SJSA1 (cell line): ENCODE results near the gene ENOX1. TPM values are rescaled to one million over a fixed set of nuclear protein-coding genes. Genes with fewer than 3 reads are reported as not detected.

Source experiments
- DNase-seq, 2 experiments: peaks; one replicate each; pipeline ENCODE4 v3.0.0-alpha.2; 2015 to 2020; ENCODE audit warnings: low spot score in 2 of 2, low read depth in 1 of 2
- H3K27ac ChIP-seq: fragments of 250-450 bp; sonication (Bioruptor Pico); 2 replicates; pipeline ENCODE4 v1.5.1; 2020; ENCODE audit warnings: mild to moderate bottlenecking, moderate library complexity
- H3K27me3 ChIP-seq: fragments of 250-450 bp; sonication (Bioruptor Pico); replicated peaks from 2 replicates; pipeline ENCODE4 v1.5.1; 2020; ENCODE audit warnings: mild to moderate bottlenecking, moderate library complexity
- H3K36me3 ChIP-seq: fragments of 250-450 bp; sonication (Bioruptor Pico); 2 replicates; pipeline ENCODE4 v1.5.1; 2020; ENCODE audit warnings: mild to moderate bottlenecking
- H3K4me1 ChIP-seq: fragments of 250-450 bp; sonication (Bioruptor Pico); replicated peaks from 2 replicates; pipeline ENCODE4 v1.6.1; 2021; ENCODE audit warnings: mild to moderate bottlenecking
- H3K4me3 ChIP-seq: fragments of 250-450 bp; sonication (Bioruptor Pico); 2 replicates; pipeline ENCODE4 v1.5.1; 2020; ENCODE audit warnings: mild to moderate bottlenecking
- H3K9me3 ChIP-seq: fragments of 250-450 bp; sonication (Bioruptor Pico); replicated peaks from 2 replicates; pipeline ENCODE4 v1.5.1; 2020; ENCODE audit warnings: mild to moderate bottlenecking
- total RNA-seq: library from RNA; depleted of rRNA; stranded (reverse); fragments of >200 nt; shearing (Covaris generic); gene quantifications from 2 replicates; pipeline ENCODE4 v1.2.3, GENCODE V29; 2014

Gene ENOX1
- total RNA-seq, 1 experiment from 2014 or later: 1.3 TPM

GRCh38 chr13:43229506-43229905 is 557.3 kb downstream of the ENOX1 start:
- no peaks in the 10 kb centered on the region for H3K27me3 ChIP-seq
- no peaks in the 10 kb centered on the region for H3K9me3 ChIP-seq
- peak; percentile 58 to 70 for DNase-seq
- no peak overlapping the region for H3K4me3 ChIP-seq
- no peak overlapping the region for H3K27ac ChIP-seq
- H3K36me3 ChIP-seq: no peaks in the 10 kb centered on the region
- peaks cover 12% of the 10 kb centered on the region for H3K4me1 ChIP-seq

GRCh38 chr13:43227721-43228120 is 559.1 kb downstream of the ENOX1 start:
- Histone ChIP-seq H3K27me3 (no peaks in the 10 kb centered on the region), H3K4me1 (peaks cover 25% of the 10 kb centered on the region), H3K36me3 (no peaks in the 10 kb centered on the region), H3K9me3 (no peaks in the 10 kb centered on the region), H3K4me3 (no peak overlapping the region), H3K27ac (no peak overlapping the region)
- peak; percentile 27 to 44 for DNase-seq

GRCh38 chr13:43223216-43223615 is 563.6 kb downstream of the ENOX1 start:
- no peaks in the 10 kb centered on the region for H3K27me3 ChIP-seq
- H3K27ac ChIP-seq: no peak overlapping the region
- H3K4me1 ChIP-seq: peaks cover 26% of the 10 kb centered on the region
- H3K9me3 ChIP-seq: no peaks in the 10 kb centered on the region
- H3K36me3 ChIP-seq: no peaks in the 10 kb centered on the region
- H3K4me3 ChIP-seq: no peak overlapping the region
- DNase-seq: peak; percentile 58 to 81

- H3K4me1 ChIP-seq: peaks cover 26% of the 10 kb centered on the region
- H3K36me3 ChIP-seq: no peaks in the 10 kb centered on the region
- H3K27me3 ChIP-seq: no peaks in the 10 kb centered on the region
- H3K4me3 ChIP-seq: no peak overlapping the region
- H3K9me3 ChIP-seq: no peaks in the 10 kb centered on the region
- no peak overlapping the region for H3K27ac ChIP-seq
- DNase-seq: no peak
These were observed 564.7 kb downstream of the ENOX1 start for GRCh38 chr13:43222086-43222485.

- H3K4me1 ChIP-seq: peaks cover 26% of the 10 kb centered on the region
- H3K4me3 ChIP-seq: no peak overlapping the region
- H3K27ac ChIP-seq: no peak overlapping the region
- H3K9me3 ChIP-seq: no peaks in the 10 kb centered on the region
- DNase-seq: no peak
- H3K36me3 ChIP-seq: no peaks in the 10 kb centered on the region
- no peaks in the 10 kb centered on the region for H3K27me3 ChIP-seq
These were observed 565.2 kb downstream of the ENOX1 start for GRCh38 chr13:43221611-43222010.

- H3K9me3 ChIP-seq: no peaks in the 10 kb centered on the region
- no peaks in the 10 kb centered on the region for H3K36me3 ChIP-seq
- DNase-seq: no peak
- H3K27me3 ChIP-seq: no peaks in the 10 kb centered on the region
- no peak overlapping the region for H3K4me3 ChIP-seq
- no peak overlapping the region for H3K27ac ChIP-seq
- peaks cover 26% of the 10 kb centered on the region for H3K4me1 ChIP-seq
These were observed 565.7 kb downstream of the ENOX1 start for GRCh38 chr13:43220873-43221595.

- no peak for DNase-seq
- H3K4me1 ChIP-seq: no peaks in the 10 kb centered on the region
- no peaks in the 10 kb centered on the region for H3K9me3 ChIP-seq
- H3K36me3 ChIP-seq: no peaks in the 10 kb centered on the region
- no peak overlapping the region for H3K4me3 ChIP-seq
- H3K27me3 ChIP-seq: no peaks in the 10 kb centered on the region
- no peak overlapping the region for H3K27ac ChIP-seq
These were observed 572.6 kb downstream of the ENOX1 start for GRCh38 chr13:43214124-43214523.

- Histone ChIP-seq H3K36me3 (no peaks in the 10 kb centered on the region), H3K4me3 (no peak overlapping the region), H3K27ac (no peak overlapping the region), H3K4me1 (no peaks in the 10 kb centered on the region), H3K27me3 (no peaks in the 10 kb centered on the region), H3K9me3 (no peaks in the 10 kb centered on the region)
- DNase-seq: no peak
These were observed 579.9 kb downstream of the ENOX1 start for GRCh38 chr13:43206838-43207237.

GRCh38 chr13:43205416-43205815 is 581.4 kb downstream of the ENOX1 start:
- no peaks in the 10 kb centered on the region for H3K27me3 ChIP-seq
- no peak overlapping the region for H3K27ac ChIP-seq
- H3K4me3 ChIP-seq: no peak overlapping the region
- no peak for DNase-seq
- no peaks in the 10 kb centered on the region for H3K9me3 ChIP-seq
- H3K4me1 ChIP-seq: no peaks in the 10 kb centered on the region
- no peaks in the 10 kb centered on the region for H3K36me3 ChIP-seq

- no peak for DNase-seq
- H3K4me3 ChIP-seq: no peak overlapping the region
- no peak overlapping the region for H3K27ac ChIP-seq
- no peaks in the 10 kb centered on the region for H3K27me3 ChIP-seq
- no peaks in the 10 kb centered on the region for H3K36me3 ChIP-seq
- H3K9me3 ChIP-seq: no peaks in the 10 kb centered on the region
- H3K4me1 ChIP-seq: no peaks in the 10 kb centered on the region
These were observed 582.2 kb downstream of the ENOX1 start for GRCh38 chr13:43204591-43204990.

- no peak for DNase-seq
- no peaks in the 10 kb centered on the region for H3K4me1 ChIP-seq
- no peaks in the 10 kb centered on the region for H3K27me3 ChIP-seq
- H3K27ac ChIP-seq: no peak overlapping the region
- H3K4me3 ChIP-seq: no peak overlapping the region
- H3K9me3 ChIP-seq: no peaks in the 10 kb centered on the region
- H3K36me3 ChIP-seq: no peaks in the 10 kb centered on the region
These were observed 583.0 kb downstream of the ENOX1 start for GRCh38 chr13:43203781-43204180.

- DNase-seq: no peak
- H3K36me3 ChIP-seq: no peaks in the 10 kb centered on the region
These were observed 586.0 kb downstream of the ENOX1 start for GRCh38 chr13:43200736-43201135.

GRCh38 chr13:43200307-43200706 is 586.5 kb downstream of the ENOX1 start:
- no peak for DNase-seq
- no peaks in the 10 kb centered on the region for H3K27me3 ChIP-seq
- no peak overlapping the region for H3K4me3 ChIP-seq
- no peaks in the 10 kb centered on the region for H3K9me3 ChIP-seq
- no peaks in the 10 kb centered on the region for H3K36me3 ChIP-seq
- no peak overlapping the region for H3K27ac ChIP-seq
- H3K4me1 ChIP-seq: no peaks in the 10 kb centered on the region

More at GRCh38 chr13:43200736-43201135, 586.0 kb downstream of the ENOX1 start:
- Histone ChIP-seq H3K4me3 (no peak overlapping the region), H3K27ac (no peak overlapping the region), H3K4me1 (no peaks in the 10 kb centered on the region), H3K27me3 (no peaks in the 10 kb centered on the region), H3K9me3 (no peaks in the 10 kb centered on the region)

- Histone ChIP-seq H3K9me3 (no peaks in the 10 kb centered on the region), H3K4me3 (no peak overlapping the region), H3K36me3 (no peaks in the 10 kb centered on the region)
These were observed 589.9 kb downstream of the ENOX1 start for GRCh38 chr13:43196750-43197370.

More at GRCh38 chr13:43196750-43197370, 589.9 kb downstream of the ENOX1 start:
- no peak for DNase-seq
- Histone ChIP-seq H3K27me3 (no peaks in the 10 kb centered on the region), H3K4me1 (no peaks in the 10 kb centered on the region), H3K27ac (no peak overlapping the region)
